GM13977 (cell line): ENCODE data around the gene TENT5A.
"Not testable (repeated sequence)": the region's sequence is repeated elsewhere in the genome, so short reads cannot be mapped to it uniquely, and the experiment has no call there.

Source experiments
- DNase-seq: peaks from one replicate; pipeline ENCODE4 v3.0.0; 2012; ENCODE audit warnings: low spot score
- in situ Hi-C: fragments of 300-500 bp; cut with MboI; formaldehyde crosslinking; loops from one replicate; pipeline ENCODE4 v1.12.0; 2022; ENCODE audit warnings: low sequenced_read_pairs, low pct_unique_long_range_greater_than_20kb, mixed read lengths, inconsistent platforms; ENCODE audit not compliant: unreplicated experiment
- TF ChIP-seq, protein P1 (sequence below): IDR thresholded peaks from 2 replicates; pipeline ENCODE4 v1.5.1; 2012; ENCODE audit warnings: mild to moderate bottlenecking, control low read depth; ENCODE audit not compliant: insufficient read depth; ENCODE audit errors: extremely low read depth, missing control alignments

The TENT5A gene

DNA sequence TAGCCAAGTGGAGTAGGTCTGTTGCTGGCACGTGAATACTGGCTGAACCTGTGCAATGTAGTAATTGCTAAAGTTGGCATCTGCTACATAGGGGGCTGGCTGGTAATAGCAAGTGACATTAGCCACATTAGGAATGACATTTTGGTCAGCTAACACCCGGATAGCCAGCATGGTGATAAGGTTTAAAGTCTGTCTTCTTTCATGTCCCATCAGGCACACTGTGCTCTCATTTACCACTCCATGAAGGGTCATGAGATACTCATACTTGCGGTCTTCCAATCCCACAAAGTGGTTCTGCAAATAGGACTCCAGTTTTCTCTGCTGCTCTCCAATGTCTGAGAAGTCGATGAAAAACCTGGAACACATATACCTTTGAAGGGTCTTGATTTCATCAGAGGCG is 2.8 kb downstream of the TENT5A start:
- TF ChIP-seq, protein P1, sequence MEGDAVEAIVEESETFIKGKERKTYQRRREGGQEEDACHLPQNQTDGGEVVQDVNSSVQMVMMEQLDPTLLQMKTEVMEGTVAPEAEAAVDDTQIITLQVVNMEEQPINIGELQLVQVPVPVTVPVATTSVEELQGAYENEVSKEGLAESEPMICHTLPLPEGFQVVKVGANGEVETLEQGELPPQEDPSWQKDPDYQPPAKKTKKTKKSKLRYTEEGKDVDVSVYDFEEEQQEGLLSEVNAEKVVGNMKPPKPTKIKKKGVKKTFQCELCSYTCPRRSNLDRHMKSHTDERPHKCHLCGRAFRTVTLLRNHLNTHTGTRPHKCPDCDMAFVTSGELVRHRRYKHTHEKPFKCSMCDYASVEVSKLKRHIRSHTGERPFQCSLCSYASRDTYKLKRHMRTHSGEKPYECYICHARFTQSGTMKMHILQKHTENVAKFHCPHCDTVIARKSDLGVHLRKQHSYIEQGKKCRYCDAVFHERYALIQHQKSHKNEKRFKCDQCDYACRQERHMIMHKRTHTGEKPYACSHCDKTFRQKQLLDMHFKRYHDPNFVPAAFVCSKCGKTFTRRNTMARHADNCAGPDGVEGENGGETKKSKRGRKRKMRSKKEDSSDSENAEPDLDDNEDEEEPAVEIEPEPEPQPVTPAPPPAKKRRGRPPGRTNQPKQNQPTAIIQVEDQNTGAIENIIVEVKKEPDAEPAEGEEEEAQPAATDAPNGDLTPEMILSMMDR, result no peak
- in situ Hi-C loops, result no loop called here
- no peak for DNase-seq

DNA sequence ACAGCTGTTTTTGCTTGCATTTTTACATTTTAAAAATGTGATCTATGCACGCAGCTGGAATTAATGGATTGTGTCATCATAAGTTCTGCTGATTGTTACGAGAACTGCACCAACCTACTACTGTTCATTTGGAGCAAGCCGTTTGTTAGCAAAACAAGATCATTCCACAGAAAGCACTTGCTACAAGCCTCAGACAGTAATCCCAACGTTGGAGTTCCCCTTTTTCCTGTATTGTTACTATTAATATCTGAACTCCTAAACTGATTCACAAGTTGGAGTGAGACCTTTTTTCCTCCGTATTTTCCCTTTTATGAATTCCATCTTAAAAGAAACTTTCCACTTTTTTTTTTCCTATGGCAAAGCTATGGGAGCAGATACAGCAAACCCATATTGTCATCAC is 3.5 kb downstream of the TENT5A start:
- in situ Hi-C loops, result no loop called here
- no peak for DNase-seq
- TF ChIP-seq, protein P1, result no peak

DNA sequence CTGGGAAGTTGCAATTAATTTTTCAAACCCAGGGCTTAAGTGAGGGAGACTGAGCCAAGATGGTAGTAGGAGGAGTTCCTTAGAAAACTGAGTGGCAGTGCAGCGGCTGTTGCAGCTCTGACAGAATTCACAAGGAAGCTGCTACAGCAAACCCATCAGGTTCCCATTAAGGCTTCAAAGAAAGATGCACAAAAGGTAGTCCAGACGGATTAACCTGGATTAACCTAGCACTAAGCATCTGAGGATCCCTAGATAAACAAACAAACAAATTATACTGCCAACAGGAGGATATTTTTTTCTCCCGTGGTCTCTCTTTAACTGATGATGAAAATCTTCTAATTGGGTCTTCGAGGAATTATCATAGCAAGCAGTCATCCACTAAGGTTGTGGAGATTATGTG is 5.2 kb downstream of the TENT5A start:
- TF ChIP-seq, protein P1, result no peak
- no peak for DNase-seq
- in situ Hi-C loops, result no loop called here

DNA sequence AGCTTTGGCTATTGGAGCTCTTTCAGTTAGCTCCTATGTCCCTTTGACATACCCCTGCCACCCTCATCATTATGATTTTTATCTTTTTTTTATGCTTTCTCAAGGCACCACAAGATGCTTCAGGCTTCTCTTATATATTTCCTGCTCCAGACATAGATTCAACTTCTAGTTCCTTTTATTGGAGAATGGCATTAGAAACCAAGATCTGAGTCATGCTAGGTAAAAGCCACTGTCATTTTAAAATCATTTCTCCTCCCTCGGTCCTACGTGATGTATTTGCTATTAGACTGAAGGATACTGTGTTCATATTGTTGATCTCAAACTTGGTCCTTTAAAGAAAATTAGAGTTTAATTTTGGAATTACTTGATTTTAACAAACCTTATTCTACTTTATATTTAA is 8.3 kb downstream of the TENT5A start:
- in situ Hi-C loops, result no loop called here
- DNase-seq, result no peak

DNA sequence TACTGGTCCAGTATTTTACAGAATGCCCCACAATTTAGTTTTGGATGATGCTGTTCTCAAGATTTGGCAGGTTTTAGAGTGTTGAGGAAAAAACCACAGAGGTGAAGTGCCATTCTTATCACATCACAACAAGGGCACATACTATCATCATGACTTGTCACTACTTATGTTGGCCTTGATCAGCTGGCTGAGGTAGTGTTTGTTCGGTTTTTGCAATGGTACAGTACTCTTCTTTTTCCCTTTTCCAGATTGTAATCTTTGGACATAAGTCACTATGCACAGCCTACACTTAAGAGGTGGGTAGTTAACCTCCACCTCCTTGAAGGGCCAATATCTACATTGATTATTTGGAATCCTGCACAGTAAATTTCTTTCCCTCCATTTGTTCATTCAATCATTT is 8.8 kb downstream of the TENT5A start:
- in situ Hi-C loops, result no loop called here
- TF ChIP-seq, protein P1, result no peak
- no peak for DNase-seq

More for the DNA sequence above, 8.3 kb downstream of the TENT5A start:
- TF ChIP-seq, protein P1, result no peak

DNA sequence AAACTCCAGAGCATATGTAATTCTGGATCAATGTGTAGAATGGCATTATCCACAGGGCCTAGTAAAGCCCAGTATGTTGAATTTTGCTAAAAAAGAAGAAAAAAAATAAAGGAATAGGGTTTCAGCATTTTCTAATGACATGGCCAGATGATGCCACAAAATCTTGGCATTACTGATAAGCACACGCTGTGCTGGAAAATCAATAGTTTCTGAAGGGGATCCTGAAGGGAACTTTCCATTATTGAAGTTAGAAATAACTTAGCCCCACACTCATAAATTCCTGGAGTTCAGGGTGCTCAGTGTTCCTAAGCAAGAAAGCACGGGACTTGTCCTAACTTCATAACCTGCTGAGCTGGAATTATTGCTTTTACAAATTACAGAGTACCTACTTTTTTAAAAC is 10.8 kb downstream of the TENT5A start:
- DNase-seq, result no peak
- in situ Hi-C loops, result no loop called here
- TF ChIP-seq, protein P1, result no peak

DNA sequence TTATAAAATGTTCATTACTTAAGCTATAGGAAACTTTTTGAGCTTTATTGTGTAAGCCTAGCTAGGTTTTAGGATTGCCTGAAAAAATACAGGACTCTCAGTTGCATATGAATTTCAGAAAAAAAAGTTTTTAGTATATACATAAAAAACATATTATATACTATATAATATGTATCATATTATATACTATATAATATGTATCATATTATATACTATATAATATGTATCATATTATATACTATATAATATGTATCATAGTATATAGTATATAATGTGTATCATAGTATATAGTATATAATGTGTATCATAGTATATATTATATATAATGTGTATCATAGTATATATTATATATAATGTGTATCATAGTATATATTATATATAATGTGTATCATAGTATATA is 11.9 kb downstream of the TENT5A start:
- in situ Hi-C loops, DNase-seq: not testable (repeated sequence)
